Inferior parietal cortex (tissue), 1 donor: Measurements from ENCODE around the gene TP53BP2.
A peak's percentile ranks its signal among the peaks of the same experiment; 100 is the strongest.
"Not testable (repeated sequence)": the region's sequence is repeated elsewhere in the genome, so short reads cannot be mapped to it uniquely, and the experiment has no call there.

Experiments used
- DNase-seq: peaks from one replicate; pipeline ENCODE4 v3.0.0-alpha.2; 2016; ENCODE audit errors: extremely low spot score

The TP53BP2 gene

GRCh38 chr1:223828162-223828848 is 17.4 kb downstream of the TP53BP2 start:
- DNase-seq: no peak

GRCh38 chr1:223827193-223827663 is 18.5 kb downstream of the TP53BP2 start:
- DNase-seq: no peak

GRCh38 chr1:223825767-223826748 is 19.7 kb downstream of the TP53BP2 start:
- no peak for DNase-seq

- no peak for DNase-seq
These were observed 21.0 kb downstream of the TP53BP2 start for GRCh38 chr1:223824712-223825111.

GRCh38 chr1:223824287-223824686 is 21.5 kb downstream of the TP53BP2 start:
- DNase-seq: no peak

- no peak for DNase-seq
These were observed 24.8 kb downstream of the TP53BP2 start for GRCh38 chr1:223820971-223821370.

- no peak for DNase-seq
These were observed 25.3 kb downstream of the TP53BP2 start for GRCh38 chr1:223820515-223820858.

- DNase-seq: no peak
These were observed 25.8 kb downstream of the TP53BP2 start for GRCh38 chr1:223819730-223820514.

GRCh38 chr1:223817265-223817664 is 28.5 kb downstream of the TP53BP2 start:
- DNase-seq: not testable (repeated sequence)

- no peak for DNase-seq
These were observed 29.9 kb downstream of the TP53BP2 start for GRCh38 chr1:223815865-223816264.

GRCh38 chr1:223815020-223815853 is 30.5 kb downstream of the TP53BP2 start:
- DNase-seq: no peak

- no peak for DNase-seq
These were observed 32.1 kb downstream of the TP53BP2 start for GRCh38 chr1:223813645-223814044.

GRCh38 chr1:223811634-223812101 is 34.1 kb downstream of the TP53BP2 start:
- DNase-seq: peak; percentile 81

- DNase-seq: no peak
These were observed 35.2 kb downstream of the TP53BP2 start for GRCh38 chr1:223810586-223810985.

GRCh38 chr1:223809905-223810304 is 35.8 kb downstream of the TP53BP2 start:
- DNase-seq: not testable (repeated sequence)

- no peak for DNase-seq
These were observed 42.5 kb downstream of the TP53BP2 start for GRCh38 chr1:223803211-223803610.

GRCh38 chr1:223802602-223803001 is 43.1 kb downstream of the TP53BP2 start:
- peak; percentile 67 for DNase-seq

GRCh38 chr1:223802032-223802431 is 43.7 kb downstream of the TP53BP2 start:
- DNase-seq: no peak

- DNase-seq: no peak
These were observed 49.5 kb downstream of the TP53BP2 start for GRCh38 chr1:223796210-223796609.

GRCh38 chr1:223794136-223794880 is 51.4 kb downstream of the TP53BP2 start:
- DNase-seq: no peak
